Activated T-cell treated with anti-CD3 and anti-CD28 coated beads, Interleukin-2, amount 50 U/mL, for 72 hours (primary cell): ENCODE measurements around the gene ATRNL1. TPM values are rescaled to one million over a fixed set of nuclear protein-coding genes. Genes with fewer than 3 reads are reported as not detected.
"Not testable (repeated sequence)": the region's sequence is repeated elsewhere in the genome, so short reads cannot be mapped to it uniquely, and the experiment has no call there.

Experiments used
- ATAC-seq, 2 donors: fragments of 150-1000 bp; cut with Tn5 transposase; replicated peaks in 1 of 2; 2 replicates each; pipeline ENCODE4 v1.10.0; 2021; ENCODE audit warnings: moderate library complexity in 2 of 2, mild to moderate bottlenecking in 1 of 2
- DNase-seq, 2 donors: peaks; one replicate each; pipeline ENCODE4 v3.0.0; 2021 to 2022; ENCODE audit warnings: mixed read lengths in 1 of 2
- H3K27ac Mint-ChIP-seq: one replicate; pipeline ENCODE4 v1.8.0; 2022; ENCODE audit warnings: mild to moderate bottlenecking, moderate library complexity, mixed read lengths
- H3K27me3 Mint-ChIP-seq: one replicate; pipeline ENCODE4 v1.8.0; 2022; ENCODE audit warnings: low read depth, mixed read lengths
- H3K36me3 Mint-ChIP-seq, 2 donors: one replicate each; pipeline ENCODE4 v1.8.0; 2022; ENCODE audit warnings: mixed read lengths in 2 of 2, mild to moderate bottlenecking in 1 of 2; ENCODE audit not compliant: insufficient read depth in 2 of 2
- H3K4me1 Mint-ChIP-seq: one replicate; pipeline ENCODE4 v1.8.0; 2022; ENCODE audit warnings: low read depth, mixed read lengths
- H3K4me3 Mint-ChIP-seq, 2 donors: one replicate each; pipeline ENCODE4 v1.8.0; 2022; ENCODE audit warnings: mild to moderate bottlenecking in 2 of 2, mixed read lengths in 2 of 2, moderate library complexity in 2 of 2
- H3K9me3 Mint-ChIP-seq, 2 donors: one replicate each; pipeline ENCODE4 v1.8.0; 2022; ENCODE audit warnings: mixed read lengths in 2 of 2
- total RNA-seq, 2 donors: library from RNA; stranded (reverse); gene quantifications; one replicate each; pipeline ENCODE4 v1.2.3, GENCODE V29; 2022

The ATRNL1 gene
- total RNA-seq, 2 donors from 2014 or later, result 0.23 to 0.94 TPM

DNA sequence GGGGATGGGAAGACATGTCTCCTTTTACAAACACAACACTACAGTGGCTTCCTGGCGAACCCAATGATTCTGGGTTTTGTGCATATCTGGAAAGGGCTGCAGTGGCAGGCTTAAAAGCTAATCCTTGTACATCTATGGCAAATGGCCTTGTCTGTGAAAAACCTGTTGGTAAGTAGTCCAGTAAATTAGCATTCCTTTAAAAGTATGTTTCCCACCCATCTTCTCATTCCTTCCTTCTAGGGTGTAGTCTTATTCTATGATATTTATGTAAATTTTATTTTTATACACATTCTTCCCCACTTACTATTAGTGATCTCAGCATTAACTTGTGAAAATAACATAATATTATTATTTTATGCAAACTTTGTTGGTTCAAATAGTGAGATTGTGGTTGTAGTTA lies 206.9 kb downstream of the ATRNL1 start:
- ATAC-seq, result no peak
- Mint-ChIP-seq H3K4me3 (no peak overlapping the region), H3K27ac (no peak overlapping the region), H3K27me3 (no peaks in the 10 kb centered on the region), H3K36me3 (no peaks in the 10 kb centered on the region), H3K9me3 (peaks cover 0 to 8% of the 10 kb centered on the region in 2 donors), H3K4me1 (no peaks in the 10 kb centered on the region)
- no peak for DNase-seq

DNA sequence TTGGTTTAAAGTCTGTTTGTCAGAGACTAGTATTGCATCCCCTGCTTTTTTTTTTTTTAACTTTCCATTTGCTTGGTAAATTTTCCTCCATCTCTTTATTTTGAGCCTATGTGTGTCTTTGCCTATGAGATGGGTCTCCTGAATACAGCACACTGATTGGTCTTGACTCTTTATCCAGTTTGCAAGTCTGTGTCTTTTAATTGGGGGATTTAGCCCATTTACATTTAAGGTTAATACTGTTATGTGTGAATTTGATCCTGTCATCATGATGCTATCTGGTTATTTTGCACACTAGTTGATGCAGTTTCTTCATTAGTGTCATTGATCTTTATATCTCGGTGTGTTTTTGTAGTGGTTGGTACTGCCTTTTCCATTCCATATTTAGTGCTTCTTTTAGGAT lies 226.5 kb downstream of the ATRNL1 start:
- not testable (repeated sequence) for H3K36me3 Mint-ChIP-seq, H3K27ac Mint-ChIP-seq, H3K27me3 Mint-ChIP-seq, ATAC-seq, DNase-seq, H3K4me3 Mint-ChIP-seq, H3K4me1 Mint-ChIP-seq
- H3K9me3 Mint-ChIP-seq, result peaks cover 5 to 12% of the 10 kb centered on the region in 2 donors

DNA sequence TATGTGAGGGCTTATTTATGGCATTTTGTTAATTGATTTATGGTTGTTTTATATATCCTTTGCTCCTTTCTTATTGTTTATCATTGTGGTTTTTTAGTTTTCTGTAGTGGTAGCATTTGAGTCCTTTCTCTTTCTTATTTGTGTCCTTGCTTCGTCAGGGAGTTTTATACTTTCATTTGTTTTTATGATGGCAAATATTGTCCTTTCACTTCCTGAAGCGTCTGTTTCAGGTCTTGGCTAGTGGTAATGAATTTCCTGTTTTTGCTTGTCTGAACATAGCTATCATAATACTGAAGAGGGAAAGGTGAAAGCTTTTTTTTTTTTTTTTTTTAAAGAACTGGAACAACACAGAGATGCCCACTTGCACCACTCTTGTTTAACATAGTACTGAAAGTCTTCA lies 228.2 kb downstream of the ATRNL1 start:
- ATAC-seq, result no peak
- H3K27me3 Mint-ChIP-seq, result no peaks in the 10 kb centered on the region
- H3K9me3 Mint-ChIP-seq, result peaks cover 5 to 12% of the 10 kb centered on the region in 2 donors

DNA sequence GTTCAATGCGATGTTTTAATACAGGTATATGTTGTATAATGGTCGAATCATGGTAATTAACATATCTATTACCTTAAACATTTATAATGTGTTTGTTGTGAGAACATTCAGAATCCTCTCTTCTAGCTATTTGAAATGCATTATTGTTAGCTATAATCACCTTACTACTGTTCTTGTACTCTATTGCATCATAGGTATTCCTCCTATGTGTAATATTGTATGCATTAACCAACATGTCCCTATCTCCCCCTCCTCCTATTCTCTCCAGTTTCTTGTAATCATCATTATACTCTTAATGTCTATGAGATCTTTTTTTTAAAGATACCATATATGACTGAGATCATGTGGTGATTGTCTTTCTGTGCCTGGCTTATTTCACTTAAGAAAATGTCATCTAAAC lies 235.2 kb downstream of the ATRNL1 start:
- H3K27me3 Mint-ChIP-seq, result no peaks in the 10 kb centered on the region
- peaks cover 0 to 1% of the 10 kb centered on the region in 2 donors for H3K36me3 Mint-ChIP-seq
- ATAC-seq, result no peak
- H3K4me3 Mint-ChIP-seq, result no peak overlapping the region
- no peak for DNase-seq
- peaks cover 1 to 9% of the 10 kb centered on the region in 2 donors for H3K9me3 Mint-ChIP-seq
- no peaks in the 10 kb centered on the region for H3K4me1 Mint-ChIP-seq
- no peak overlapping the region for H3K27ac Mint-ChIP-seq

More for the DNA sequence above, 228.2 kb downstream of the ATRNL1 start:
- no peaks in the 10 kb centered on the region for H3K4me1 Mint-ChIP-seq
- no peak overlapping the region for H3K27ac Mint-ChIP-seq
- DNase-seq, result no peak
- H3K36me3 Mint-ChIP-seq, result peaks cover 0 to 1% of the 10 kb centered on the region in 2 donors
- H3K4me3 Mint-ChIP-seq, result no peak overlapping the region

DNA sequence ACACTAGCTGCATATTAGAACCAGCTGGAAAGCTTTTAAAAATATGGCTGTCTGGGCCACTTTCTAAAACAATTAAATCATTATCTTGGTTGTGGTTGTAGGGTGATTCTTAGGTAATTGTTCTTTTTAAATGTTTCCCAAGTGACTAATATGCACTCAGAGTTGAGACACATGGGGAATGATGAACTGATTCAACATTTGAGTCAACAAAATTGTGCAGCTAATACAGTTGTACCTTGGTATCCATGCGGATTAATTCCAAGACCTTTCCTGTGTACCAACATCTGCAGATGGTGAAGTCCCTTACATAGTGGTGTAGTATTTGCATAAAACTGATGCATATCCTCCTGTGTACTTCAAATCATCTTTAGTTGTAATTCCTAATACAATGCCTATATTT lies 242.2 kb downstream of the ATRNL1 start:
- H3K27ac Mint-ChIP-seq, result no peak overlapping the region
- H3K4me1 Mint-ChIP-seq, result no peaks in the 10 kb centered on the region
- no peak overlapping the region for H3K4me3 Mint-ChIP-seq
- no peak for ATAC-seq
- peaks cover 0 to 8% of the 10 kb centered on the region in 2 donors for H3K9me3 Mint-ChIP-seq
- H3K36me3 Mint-ChIP-seq, result no peaks in the 10 kb centered on the region
- no peak for DNase-seq
- H3K27me3 Mint-ChIP-seq, result no peaks in the 10 kb centered on the region

DNA sequence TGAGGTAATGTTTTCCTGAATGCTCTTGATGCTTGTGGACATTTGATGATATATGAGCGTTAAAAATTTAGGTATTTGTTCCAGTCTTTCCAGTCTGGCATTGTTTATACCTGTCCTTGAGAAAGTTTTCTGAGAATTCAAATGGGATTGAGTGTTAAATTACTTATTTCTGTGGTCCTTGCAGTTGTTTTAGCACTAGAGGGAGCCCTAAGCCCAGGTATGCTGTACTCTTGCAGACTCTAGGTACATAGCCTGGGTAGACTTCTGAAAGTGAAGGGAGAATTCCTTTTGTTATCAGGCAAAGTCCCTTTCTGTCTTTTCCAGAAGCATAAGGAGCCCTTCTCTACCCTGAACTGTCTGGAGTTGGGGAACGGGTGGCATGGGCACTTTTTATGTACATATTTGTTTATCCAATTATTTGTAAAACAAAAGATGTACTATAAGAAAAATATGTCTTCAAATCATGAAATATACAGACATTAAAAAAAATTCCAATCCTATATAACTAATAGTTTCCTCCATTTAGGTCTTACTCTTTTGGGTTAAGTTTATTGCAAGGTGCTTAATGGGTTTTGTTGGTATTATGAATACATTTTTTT lies 262.1 kb downstream of the ATRNL1 start:
- DNase-seq, result peak; percentile 29 to 41
- Mint-ChIP-seq H3K9me3 (no peaks in the 10 kb centered on the region), H3K4me3 (no peak overlapping the region), H3K36me3 (no peaks in the 10 kb centered on the region), H3K27me3 (no peaks in the 10 kb centered on the region), H3K27ac (no peak overlapping the region), H3K4me1 (no peaks in the 10 kb centered on the region)
- ATAC-seq, result peak; percentile 48 to 53

DNA sequence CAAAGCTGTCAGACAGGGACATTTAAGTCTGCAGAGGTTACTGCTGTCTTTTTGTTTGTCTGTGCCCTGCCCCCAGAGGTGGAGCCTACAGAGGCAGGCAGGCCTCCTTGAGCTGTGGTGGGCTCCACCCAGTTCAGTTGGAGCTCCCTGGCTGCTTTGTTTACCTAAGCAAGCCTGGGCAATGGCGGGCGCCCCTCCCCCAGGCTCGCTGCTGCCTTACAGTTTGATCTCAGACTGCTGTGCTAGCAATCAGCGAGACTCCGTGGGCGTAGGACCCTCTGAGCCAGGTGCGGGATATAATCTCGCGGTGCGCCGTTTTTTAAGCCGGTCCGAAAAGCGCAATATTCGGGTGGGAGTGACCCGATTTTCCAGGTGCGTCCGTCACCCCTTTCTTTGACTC lies 274.8 kb downstream of the ATRNL1 start:
- not testable (repeated sequence) for H3K9me3 Mint-ChIP-seq, ATAC-seq, H3K27me3 Mint-ChIP-seq, H3K4me3 Mint-ChIP-seq, H3K4me1 Mint-ChIP-seq, H3K36me3 Mint-ChIP-seq, H3K27ac Mint-ChIP-seq, DNase-seq

DNA sequence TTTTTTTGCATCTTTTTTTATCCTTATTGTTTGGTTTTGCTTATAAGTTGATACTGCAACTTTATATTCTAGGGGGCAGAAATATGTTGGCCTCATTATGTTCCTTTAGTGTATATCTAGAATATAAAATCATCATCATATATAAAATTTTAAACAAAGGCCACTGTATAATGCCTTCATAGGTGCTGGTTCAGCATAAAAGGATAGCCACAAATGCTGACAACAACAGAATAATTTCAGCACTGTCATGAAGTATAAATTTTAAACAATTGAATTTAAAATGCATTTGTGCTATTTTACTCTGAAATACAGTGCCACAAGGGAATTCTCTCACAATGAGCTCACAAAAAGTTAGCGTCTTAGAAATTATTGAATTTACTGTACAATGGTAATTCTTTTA lies 285.9 kb downstream of the ATRNL1 start:
- Mint-ChIP-seq H3K27me3 (no peaks in the 10 kb centered on the region), H3K9me3 (peaks cover 6% of the 10 kb centered on the region in 2 donors)
- no peak for DNase-seq

DNA sequence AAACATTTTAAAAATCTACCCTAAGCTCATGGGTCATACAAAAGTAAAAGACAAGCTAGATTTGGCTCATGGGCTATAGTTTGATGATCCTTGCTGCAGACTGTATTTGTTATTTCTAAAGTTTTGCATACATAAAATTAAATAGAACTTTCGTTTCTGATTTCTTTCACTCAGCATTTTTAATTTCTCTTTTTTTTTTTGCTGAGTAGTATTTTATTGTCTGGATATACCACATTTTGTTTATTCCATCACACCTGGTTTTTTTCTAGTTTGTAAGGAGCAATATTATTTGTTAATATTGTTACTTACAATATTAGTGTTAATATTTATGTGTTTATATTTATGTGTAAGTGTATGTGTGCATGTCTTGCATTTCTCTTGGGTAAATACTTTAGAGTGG lies 291.5 kb downstream of the ATRNL1 start:
- no peaks in the 10 kb centered on the region for H3K9me3 Mint-ChIP-seq
- H3K27me3 Mint-ChIP-seq, result no peaks in the 10 kb centered on the region
- DNase-seq (no peak), ATAC-seq (no peak)
- no peaks in the 10 kb centered on the region for H3K36me3 Mint-ChIP-seq
- no peak overlapping the region for H3K4me3 Mint-ChIP-seq
- no peak overlapping the region for H3K27ac Mint-ChIP-seq
- no peaks in the 10 kb centered on the region for H3K4me1 Mint-ChIP-seq

More for the DNA sequence above, 285.9 kb downstream of the ATRNL1 start:
- Mint-ChIP-seq H3K27ac (no peak overlapping the region), H3K4me3 (no peak overlapping the region), H3K36me3 (no peaks in the 10 kb centered on the region), H3K4me1 (no peaks in the 10 kb centered on the region)
- no peak for ATAC-seq

DNA sequence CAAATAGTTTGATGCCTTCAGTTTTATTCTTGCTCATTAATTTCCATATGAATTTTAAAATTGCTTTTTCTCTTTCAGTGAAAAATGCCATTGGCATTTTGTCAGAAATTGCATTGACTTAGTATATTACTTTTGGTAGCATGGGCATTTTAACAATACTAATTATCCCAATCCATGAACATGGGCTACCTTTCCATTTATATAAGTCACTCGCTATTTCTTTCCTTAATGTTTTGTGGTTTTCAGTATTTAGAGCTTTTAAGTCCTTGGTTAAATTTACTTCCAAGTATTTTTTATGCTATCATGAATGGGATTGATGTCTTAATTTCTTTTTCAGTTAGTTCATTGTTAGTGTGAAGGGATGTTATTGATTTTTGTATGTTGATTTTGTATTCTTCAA lies 297.4 kb downstream of the ATRNL1 start:
- no peaks in the 10 kb centered on the region for H3K36me3 Mint-ChIP-seq
- no peaks in the 10 kb centered on the region for H3K27me3 Mint-ChIP-seq
- ATAC-seq (no peak), DNase-seq (no peak)
- H3K4me3 Mint-ChIP-seq, result no peak overlapping the region
- H3K27ac Mint-ChIP-seq, result no peak overlapping the region
- peaks cover 0 to 4% of the 10 kb centered on the region in 2 donors for H3K9me3 Mint-ChIP-seq
- H3K4me1 Mint-ChIP-seq, result no peaks in the 10 kb centered on the region

DNA sequence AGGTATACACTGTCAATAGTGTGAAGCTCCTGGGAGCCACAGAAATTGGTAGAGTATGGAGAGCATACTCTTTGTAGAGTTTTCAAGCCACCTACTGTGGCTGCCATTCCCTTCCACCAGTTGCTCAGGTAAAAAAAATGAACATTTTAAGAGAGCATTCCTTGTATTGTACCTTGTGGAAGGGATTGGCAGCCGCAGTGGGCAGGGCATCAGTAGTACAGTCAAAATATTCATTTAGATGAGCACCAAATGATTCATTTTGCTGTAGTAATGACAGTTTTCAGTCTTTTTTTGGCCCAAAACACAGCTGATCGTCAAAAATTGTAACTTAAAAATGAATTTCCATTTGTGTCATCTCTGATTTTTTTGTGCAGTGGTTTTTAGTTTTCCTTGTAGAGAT lies 304.9 kb downstream of the ATRNL1 start:
- no peaks in the 10 kb centered on the region for H3K27me3 Mint-ChIP-seq
- H3K4me1 Mint-ChIP-seq, result no peaks in the 10 kb centered on the region
- H3K9me3 Mint-ChIP-seq, result peaks cover 0 to 8% of the 10 kb centered on the region in 2 donors

DNA sequence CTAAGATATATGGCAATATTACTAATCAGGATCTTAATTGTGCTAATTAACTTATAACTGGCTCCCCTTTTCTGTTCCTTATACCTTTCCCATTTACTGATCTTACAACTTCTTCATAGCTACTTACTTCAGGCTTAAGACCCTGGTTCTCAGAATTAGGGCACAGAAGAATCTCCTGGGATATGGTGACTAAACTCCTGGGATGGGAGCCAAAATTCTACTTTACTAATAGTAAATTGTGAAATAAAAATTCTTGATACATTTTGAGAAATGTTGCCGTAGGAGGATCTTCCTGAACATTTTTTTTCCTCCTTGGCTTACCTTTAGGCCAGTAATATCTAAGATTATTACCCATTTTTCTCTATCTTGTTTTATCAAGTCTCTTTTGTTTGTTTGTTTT lies 309.5 kb downstream of the ATRNL1 start:
- Mint-ChIP-seq H3K27ac (no peak overlapping the region), H3K36me3 (peaks cover 0 to 1% of the 10 kb centered on the region in 2 donors), H3K27me3 (no peaks in the 10 kb centered on the region), H3K4me1 (no peaks in the 10 kb centered on the region), H3K9me3 (peaks cover 5 to 6% of the 10 kb centered on the region in 2 donors), H3K4me3 (no peak overlapping the region)
- DNase-seq (no peak), ATAC-seq (no peak)

More for the DNA sequence above, 304.9 kb downstream of the ATRNL1 start:
- Mint-ChIP-seq H3K27ac (no peak overlapping the region), H3K4me3 (no peak overlapping the region), H3K36me3 (no peaks in the 10 kb centered on the region)
- ATAC-seq (no peak), DNase-seq (no peak)

DNA sequence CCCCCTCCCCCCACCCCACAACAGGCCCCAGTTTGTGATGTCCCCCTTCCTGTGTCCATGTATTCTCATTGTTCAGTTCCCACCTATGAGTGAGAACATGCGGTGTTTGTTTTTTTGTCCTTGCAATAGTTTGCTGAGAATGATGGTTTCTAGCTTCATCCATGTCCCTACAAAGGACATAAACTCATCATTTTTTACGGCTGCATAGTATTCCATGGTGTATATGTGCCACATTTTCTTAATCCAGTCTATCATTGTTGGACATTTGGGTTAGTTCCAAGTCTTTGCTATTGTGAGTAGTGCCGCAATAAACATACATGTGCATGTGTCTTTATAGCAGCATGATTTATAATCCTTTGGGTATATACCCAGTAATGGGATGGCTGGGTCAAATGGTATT lies 312.7 kb downstream of the ATRNL1 start:
- H3K4me3 Mint-ChIP-seq, DNase-seq, H3K9me3 Mint-ChIP-seq, H3K27me3 Mint-ChIP-seq, ATAC-seq, H3K4me1 Mint-ChIP-seq, H3K27ac Mint-ChIP-seq, H3K36me3 Mint-ChIP-seq: not testable (repeated sequence)

DNA sequence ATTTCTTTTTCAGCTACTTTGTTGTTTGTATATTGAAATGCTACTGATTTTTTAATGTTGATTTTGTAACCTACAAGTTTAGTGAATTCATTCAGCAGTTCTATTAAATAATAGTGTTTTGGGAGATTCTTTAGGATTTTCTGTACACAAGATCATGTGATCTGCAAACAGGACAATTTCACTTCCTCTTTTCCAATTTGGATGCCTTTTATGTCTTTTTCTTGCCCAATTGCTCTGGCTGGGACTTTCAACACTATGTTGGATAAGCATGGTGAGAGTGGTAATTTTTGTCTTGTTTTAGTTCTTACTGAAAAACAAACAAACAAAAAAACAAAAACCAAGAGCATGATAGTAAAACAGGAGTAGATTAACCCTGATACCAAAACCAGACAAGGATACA lies 316.2 kb downstream of the ATRNL1 start:
- Mint-ChIP-seq H3K36me3 (peaks cover 0 to 1% of the 10 kb centered on the region in 2 donors), H3K27me3 (no peaks in the 10 kb centered on the region), H3K9me3 (peaks cover 3 to 9% of the 10 kb centered on the region in 2 donors), H3K4me3 (no peak overlapping the region), H3K27ac (no peak overlapping the region), H3K4me1 (no peaks in the 10 kb centered on the region)
- DNase-seq (no peak), ATAC-seq (no peak)
